HG03520 (cell line): ENCODE measurements around the gene BPI.
"Not testable (repeated sequence)": the region's sequence is repeated elsewhere in the genome, so short reads cannot be mapped to it uniquely, and the experiment has no call there.

Experiments
- ATAC-seq: cut with Tn5 transposase; IDR thresholded peaks from one replicate; pipeline ENCODE4 v1.9.1; 2021; ENCODE audit warnings: mild to moderate bottlenecking, moderate library complexity; ENCODE audit not compliant: unreplicated experiment

Gene BPI

DNA sequence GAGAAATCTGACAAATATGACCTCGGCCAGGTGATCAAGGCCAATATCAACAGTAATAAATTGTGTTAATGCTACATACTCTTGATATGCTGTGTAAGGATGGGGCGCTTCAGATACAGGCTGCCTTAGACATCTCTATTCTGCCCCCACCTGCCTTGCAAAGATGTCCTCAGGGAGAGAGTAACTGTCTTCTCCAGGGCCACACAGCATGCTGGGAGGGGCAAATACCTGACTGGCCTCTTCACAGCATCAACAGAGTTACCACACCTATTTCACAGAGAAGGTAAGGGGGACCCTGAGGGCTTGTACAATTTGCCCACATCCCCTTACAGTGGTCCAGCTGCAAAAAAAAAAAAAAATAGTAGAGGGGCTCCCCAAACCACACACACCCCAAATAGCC lies 26.3 kb upstream of the BPI start:
- ATAC-seq = no peak

GRCh38 chr20:38278131-38278530 lies 25.8 kb upstream of the BPI start:
- ATAC-seq = no peak

DNA sequence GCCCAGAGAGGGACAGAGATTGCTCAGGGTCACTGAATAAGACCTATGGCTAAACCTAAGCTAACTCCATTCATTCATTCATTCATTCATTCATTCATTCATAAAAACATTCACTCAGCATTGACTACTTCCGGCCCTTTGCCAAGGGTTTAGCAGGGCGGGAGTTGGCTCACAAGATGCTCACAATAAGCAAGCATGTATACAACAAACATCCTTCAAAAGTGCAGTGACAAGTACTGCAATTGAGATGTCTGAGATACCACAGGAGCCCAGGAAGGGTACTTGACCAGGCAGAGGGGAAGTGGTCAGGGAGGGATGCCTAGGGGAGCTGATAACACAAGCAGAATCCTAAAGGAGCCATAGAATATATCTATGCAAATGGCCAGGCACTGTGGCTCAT lies 25.2 kb upstream of the BPI start:
- no peak for ATAC-seq

GRCh38 chr20:38281176-38281915 lies 22.6 kb upstream of the BPI start:
- ATAC-seq = not testable (repeated sequence)

DNA sequence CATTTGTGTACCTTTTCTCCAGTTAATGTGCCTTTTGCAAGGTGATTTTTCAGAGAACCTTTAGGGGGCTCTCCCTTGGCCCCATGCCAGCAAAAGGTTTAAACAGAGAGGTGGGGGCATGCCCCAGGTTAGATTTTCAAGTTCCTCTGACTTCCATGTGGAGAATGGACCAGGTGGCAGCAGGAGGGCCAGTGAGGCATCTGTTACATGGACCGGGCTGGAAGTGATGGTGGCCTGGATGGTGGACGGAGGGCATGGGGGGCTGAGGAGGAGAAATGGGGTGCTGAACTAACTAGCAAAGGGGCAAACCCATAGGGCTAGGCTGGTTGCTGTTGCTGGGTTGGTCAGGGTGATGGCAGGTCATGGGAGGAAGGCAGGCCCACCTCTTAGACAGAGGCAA lies 20.7 kb upstream of the BPI start:
- ATAC-seq = no peak

- ATAC-seq = not testable (repeated sequence)
Measured at GRCh38 chr20:38284066-38284650, 19.8 kb upstream of the BPI start.

DNA sequence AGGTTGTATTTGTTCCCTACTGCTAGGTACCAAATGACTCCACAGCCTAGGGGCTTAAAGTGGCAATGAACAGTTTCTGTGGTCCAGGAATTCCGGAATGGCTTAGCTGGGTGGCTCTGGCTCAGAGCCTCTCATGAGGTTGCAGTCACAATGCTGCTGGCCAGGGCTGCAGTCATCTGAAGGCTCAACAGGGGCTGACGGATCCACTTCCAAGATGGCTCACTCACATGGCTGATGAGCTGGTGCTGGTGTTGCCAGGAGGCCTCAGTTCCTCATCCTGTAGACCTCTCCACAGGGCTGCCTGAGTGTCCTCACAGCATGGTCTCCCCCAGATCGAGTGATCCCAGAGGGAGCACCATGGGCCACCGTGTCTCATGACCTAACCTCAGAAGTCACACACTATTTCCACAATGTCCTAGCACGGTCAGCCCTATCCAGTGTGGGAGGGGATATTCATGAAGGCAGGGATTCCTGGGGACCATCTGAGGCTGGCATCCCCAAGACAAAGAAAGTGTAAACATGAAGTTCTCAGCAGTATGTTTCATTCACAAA lies 19.0 kb upstream of the BPI start:
- ATAC-seq = no peak

GRCh38 chr20:38286586-38287531 lies 17.1 kb upstream of the BPI start:
- no peak for ATAC-seq

- ATAC-seq = no peak
Measured at GRCh38 chr20:38290829-38291814, 12.8 kb upstream of the BPI start.

DNA sequence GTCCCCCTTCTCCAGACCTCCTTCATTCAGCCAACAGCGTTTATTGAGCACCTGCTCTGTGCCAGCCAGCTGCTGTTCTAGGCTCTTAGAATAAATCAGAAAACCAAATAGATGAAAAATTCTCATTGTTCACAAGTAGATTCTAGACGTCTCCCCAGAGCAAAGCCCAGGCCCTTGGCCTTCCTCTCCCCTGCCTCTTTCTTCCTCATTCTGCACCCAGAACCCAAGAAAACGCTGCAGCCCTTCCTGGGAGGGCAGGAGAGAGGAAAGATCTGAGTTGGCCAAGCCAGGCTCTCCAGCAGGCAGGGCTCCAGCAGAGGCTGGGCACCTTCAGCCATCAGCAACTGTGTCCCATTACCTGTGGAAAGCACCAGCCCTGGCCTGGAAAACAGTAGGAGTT lies 12.0 kb upstream of the BPI start:
- ATAC-seq = no peak

- no peak for ATAC-seq
Measured at GRCh38 chr20:38293491-38294065, 10.4 kb upstream of the BPI start.

DNA sequence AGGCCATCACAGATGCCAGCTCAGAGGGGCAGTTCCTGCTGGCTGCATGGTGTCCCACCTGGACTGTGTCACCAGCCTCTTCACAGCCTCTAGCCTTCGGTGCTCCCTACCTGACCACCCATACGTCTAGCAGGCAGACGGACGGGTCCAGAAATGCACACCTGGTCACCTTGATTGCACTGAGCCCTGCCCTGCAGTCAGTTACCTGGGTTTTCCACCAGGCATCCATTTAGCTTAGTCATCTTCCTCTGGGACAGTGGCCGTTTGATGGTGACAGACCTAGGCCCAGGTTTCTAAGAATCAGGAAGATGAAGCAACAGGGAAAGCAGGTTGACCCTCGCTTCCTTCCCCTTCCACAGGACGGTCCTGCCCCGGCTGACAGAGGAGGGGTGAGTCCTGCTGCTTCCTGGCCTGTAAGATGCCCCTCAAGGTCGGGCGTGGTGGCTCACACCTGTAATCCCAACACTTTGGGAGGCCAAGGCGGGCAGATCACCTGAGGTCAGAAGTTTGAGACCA lies 9.8 kb upstream of the BPI start:
- ATAC-seq = no peak

GRCh38 chr20:38295811-38296210 lies 8.1 kb upstream of the BPI start:
- ATAC-seq = no peak

- ATAC-seq = no peak
Measured at GRCh38 chr20:38296433-38296832, 7.5 kb upstream of the BPI start.

- ATAC-seq = no peak
Measured at GRCh38 chr20:38297916-38298674, 5.9 kb upstream of the BPI start.

DNA sequence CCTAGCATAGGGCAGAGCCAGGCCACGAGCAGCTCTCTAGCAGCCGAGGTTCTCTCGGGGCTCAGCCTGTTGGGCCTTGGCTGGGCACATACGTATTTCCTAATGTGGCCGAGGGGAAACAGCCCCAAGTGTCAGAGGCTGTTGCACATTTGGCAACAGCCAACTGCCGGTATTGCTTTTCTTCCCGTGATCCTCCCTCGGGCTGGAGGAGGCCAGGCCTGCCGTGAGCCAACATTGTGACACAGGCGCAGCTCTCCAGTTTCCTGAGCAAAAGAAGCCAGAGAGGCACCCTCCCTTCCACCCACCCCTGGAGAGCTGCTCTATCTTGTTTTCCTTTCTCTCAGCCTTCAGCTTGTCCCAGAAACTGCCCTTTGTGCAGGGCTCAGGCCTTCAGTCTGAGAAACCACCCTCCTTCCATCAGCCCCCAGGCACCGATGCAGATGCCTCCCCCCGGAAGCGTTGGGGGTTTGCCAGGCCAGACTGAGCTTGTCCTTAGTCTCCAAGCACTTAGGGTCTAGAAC lies 5.1 kb upstream of the BPI start:
- ATAC-seq = no peak

DNA sequence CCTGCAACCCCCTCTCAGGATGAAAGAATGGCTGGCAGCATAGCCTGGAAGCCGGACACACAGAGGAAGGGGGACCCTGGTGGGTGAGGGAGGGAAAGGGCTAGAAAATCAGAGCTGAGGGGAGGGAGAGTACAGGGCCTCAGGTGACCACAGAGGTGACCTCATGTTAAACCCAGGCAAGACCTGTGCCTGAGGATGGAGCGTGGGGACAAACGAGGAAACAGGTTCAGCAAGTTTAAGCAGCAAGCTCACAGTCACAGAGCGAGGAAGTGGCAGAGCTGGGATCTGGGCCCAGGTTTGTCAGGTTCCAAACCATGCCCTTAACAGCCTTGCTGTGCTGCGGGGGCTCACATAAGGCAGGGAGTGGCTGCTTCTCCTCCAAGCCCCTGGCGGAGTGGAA lies 4.0 kb upstream of the BPI start:
- ATAC-seq = no peak

DNA sequence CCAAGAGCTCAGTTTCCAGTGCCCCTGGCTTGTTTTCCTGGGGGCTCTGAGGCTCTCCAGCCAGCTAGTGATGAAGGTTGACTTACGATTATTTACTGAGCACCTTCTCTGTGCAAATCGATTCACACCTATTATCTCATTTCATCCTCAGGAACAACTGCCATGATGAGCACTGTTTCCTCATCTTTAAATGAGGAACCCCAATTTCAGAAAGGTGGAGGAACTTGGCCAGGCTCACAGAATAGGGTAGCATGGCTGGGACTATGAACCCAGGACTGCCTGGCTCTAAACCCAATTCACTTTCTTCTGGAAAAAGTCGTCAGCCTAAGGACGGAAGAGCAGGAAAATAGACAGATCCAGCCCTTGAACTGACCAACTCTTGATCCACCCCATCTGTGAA lies 3.5 kb upstream of the BPI start:
- ATAC-seq = no peak

DNA sequence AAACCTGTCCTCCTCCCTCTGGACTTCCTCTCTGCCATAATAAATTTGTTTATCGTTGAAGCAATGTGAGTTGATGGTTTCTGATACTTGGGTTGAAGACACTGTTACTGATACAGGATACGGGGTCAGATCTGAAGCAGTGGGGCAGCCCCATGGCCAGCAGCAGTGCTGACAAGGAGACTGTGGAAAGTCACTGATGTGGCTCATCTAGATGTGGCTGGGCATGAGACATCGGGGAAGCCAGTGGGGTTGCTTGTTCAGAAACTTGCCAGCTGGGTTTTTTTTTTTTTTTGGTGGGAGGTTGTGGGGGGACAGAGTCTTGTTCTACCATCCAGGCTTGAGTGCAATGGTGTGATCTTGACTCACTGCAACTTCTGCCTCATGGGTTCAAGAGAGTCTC lies 2.6 kb upstream of the BPI start:
- ATAC-seq = no peak
